NCI-H146 treated with DMSO at 0.1 percent for 48 hours (cell line): ENCODE measurements around the gene SCYGR4.

Experiments used
- DNase-seq: peaks from one replicate; lab custom pipeline; 2025; ENCODE audit not compliant: unreplicated experiment; lab: John Stamatoyannopoulos, UW

SCYGR4 gene

GRCh38 chr2:227613272-227613660 lies 4.0 kb upstream of the SCYGR4 start:
- no peak for DNase-seq

- DNase-seq = no peak
Observed at GRCh38 chr2:227614246-227614645, 3.1 kb upstream of the SCYGR4 start.

GRCh38 chr2:227614740-227615139 lies 2.6 kb upstream of the SCYGR4 start, which contains the start of gene SCYGR3:
Gene SCYGR3, minus strand, starts transcription at chr2:227614840. Its CDS starts 0 bp downstream, at chr2:227614840.
- no peak for DNase-seq

GRCh38 chr2:227615181-227615580 lies 2.1 kb upstream of the SCYGR4 start:
- no peak for DNase-seq

GRCh38 chr2:227615906-227616305 lies 1.4 kb upstream of the SCYGR4 start:
- DNase-seq = no peak

GRCh38 chr2:227616631-227617030 lies 667 bp upstream of the SCYGR4 start:
- DNase-seq = no peak

GRCh38 chr2:227623226-227623625 lies 5.9 kb downstream of the SCYGR4 start:
- no peak for DNase-seq

GRCh38 chr2:227625420-227625819 lies 8.1 kb downstream of the SCYGR4 start:
- no peak for DNase-seq

- no peak for DNase-seq
Observed at GRCh38 chr2:227626580-227627151, 9.4 kb downstream of the SCYGR4 start.

- no peak for DNase-seq
Observed at GRCh38 chr2:227627769-227628168, 10.5 kb downstream of the SCYGR4 start.

- no peak for DNase-seq
Observed at GRCh38 chr2:227629435-227629834, 12.1 kb downstream of the SCYGR4 start.

GRCh38 chr2:227630322-227630721 lies 13.0 kb downstream of the SCYGR4 start:
- no peak for DNase-seq

GRCh38 chr2:227632827-227633226 lies 15.5 kb downstream of the SCYGR4 start:
- no peak for DNase-seq

- DNase-seq = no peak
Observed at GRCh38 chr2:227634201-227634600, 16.9 kb downstream of the SCYGR4 start.

GRCh38 chr2:227642656-227643055 lies 25.4 kb downstream of the SCYGR4 start:
- DNase-seq = no peak

GRCh38 chr2:227643990-227644551 lies 26.8 kb downstream of the SCYGR4 start:
- no peak for DNase-seq

- no peak for DNase-seq
Observed at GRCh38 chr2:227653419-227653818, 36.1 kb downstream of the SCYGR4 start.

GRCh38 chr2:227654426-227654825 lies 37.1 kb downstream of the SCYGR4 start:
- no peak for DNase-seq

- DNase-seq = no peak
Observed at GRCh38 chr2:227655454-227655853, 38.2 kb downstream of the SCYGR4 start.

- no peak for DNase-seq
Observed at GRCh38 chr2:227657199-227657845, 40.0 kb downstream of the SCYGR4 start.

- DNase-seq = no peak
Observed at GRCh38 chr2:227661025-227661649, 43.8 kb downstream of the SCYGR4 start.

- no peak for DNase-seq
Observed at GRCh38 chr2:227661827-227662226, 44.5 kb downstream of the SCYGR4 start.
